Coronary artery (tissue), 2 donors: ENCODE data around the gene SIAH2.

Source experiments
- DNase-seq: peaks from one replicate; pipeline ENCODE4 v3.0.0-alpha.2; 2017; ENCODE audit warnings: low spot score
- H3K27ac ChIP-seq, 2 donors: fragments of 200-600 bp; sonication (generic); one replicate each; pipeline ENCODE4 v1.5.1; 2016 to 2019
- H3K4me3 ChIP-seq: fragments of 200-600 bp; sonication (generic); 2 replicates; pipeline ENCODE4 v1.5.1; 2016; ENCODE audit warnings: mild to moderate bottlenecking, moderate library complexity
- CTCF ChIP-seq: fragments of 200-600 bp; sonication (generic); IDR thresholded peaks from one replicate; pipeline ENCODE4 v1.5.1; 2019; ENCODE audit warnings: antibody characterized with exemption

The SIAH2 gene

GRCh38 chr3:150703299-150703755, 59.6 kb downstream of the SIAH2 start:
- Histone ChIP-seq H3K27ac (peak overlapping the region; percentile 73 to 89), H3K4me3 (peak overlapping the region; percentile 85)
- DNase-seq, result no peak
- no peak for TF ChIP-seq CTCF

- DNase-seq, result no peak
- no peak for TF ChIP-seq CTCF
- no peak overlapping the region for H3K27ac ChIP-seq
- no peak overlapping the region for H3K4me3 ChIP-seq
Observed at GRCh38 chr3:150699068-150699639, 63.8 kb downstream of the SIAH2 start.

- Histone ChIP-seq H3K27ac (no peak overlapping the region), H3K4me3 (no peak overlapping the region)
- no peak for DNase-seq
- TF ChIP-seq CTCF, result no peak
Observed at GRCh38 chr3:150697646-150698045, 65.3 kb downstream of the SIAH2 start.

GRCh38 chr3:150691414-150692040, 71.4 kb downstream of the SIAH2 start:
- no peak for TF ChIP-seq CTCF
- H3K4me3 ChIP-seq, result no peak overlapping the region
- no peak overlapping the region for H3K27ac ChIP-seq
- no peak for DNase-seq
